GM12801 (cell line): ENCODE data around the gene SIN3A.

Experiments used
- CTCF ChIP-seq: IDR thresholded peaks from one replicate; pipeline ENCODE4 v1.5.1; 2011; ENCODE audit warnings: control low read depth; ENCODE audit not compliant: insufficient read length; ENCODE audit errors: extremely low read depth

The SIN3A gene

GRCh38 chr15:75348562-75349350 lies 102.7 kb downstream of the SIN3A start:
- TF ChIP-seq CTCF: no peak

GRCh38 chr15:75348034-75348561 lies 103.4 kb downstream of the SIN3A start:
- TF ChIP-seq CTCF: no peak

GRCh38 chr15:75347222-75348033 lies 104.1 kb downstream of the SIN3A start:
- TF ChIP-seq CTCF: no peak

- TF ChIP-seq CTCF: no peak
Measured at GRCh38 chr15:75346796-75347221, 104.7 kb downstream of the SIN3A start, which contains the start of gene NEIL1. Gene NEIL1 (plus strand): TSS chr15:75347039. CDS start chr15:75348906, 1,867 bp downstream.

GRCh38 chr15:75342221-75342620 lies 109.3 kb downstream of the SIN3A start:
- TF ChIP-seq CTCF: no peak

- no peak for TF ChIP-seq CTCF
Measured at GRCh38 chr15:75339531-75340240, 111.8 kb downstream of the SIN3A start.
